HCT116 (cell line): Measurements from ENCODE around the gene DIPK1A.

ENCODE experiments used
- EZH2 ChIP-seq: fragments of 200-600 bp; sonication (generic); IDR thresholded peaks from 2 replicates; pipeline ENCODE4 v1.6.1; 2017; ENCODE audit warnings: antibody characterized with exemption, mixed run types
- TF ChIP-seq, protein P1 (sequence below): IDR thresholded peaks from 2 replicates; pipeline ENCODE4 v1.6.1; 2012
- TF ChIP-seq, protein P2 (sequence below), 3 experiments: fragments of 200-600 bp in 1 of 3; sonication (generic) in 1 of 3; IDR thresholded peaks in 2 of 3; conservative IDR thresholded peaks in 1 of 3; 2 replicates each; pipeline ENCODE4 v1.5.1; 2012 to 2017; ENCODE audit warnings: low read depth in 2 of 3, low read length in 2 of 3, antibody characterized with exemption in 1 of 3, borderline replicate concordance in 1 of 3, control low read depth in 1 of 3, mild to moderate bottlenecking in 1 of 3, mixed read lengths in 1 of 3, mixed run types in 1 of 3, moderate library complexity in 1 of 3; ENCODE audit not compliant: insufficient read depth in 1 of 3

DNA sequence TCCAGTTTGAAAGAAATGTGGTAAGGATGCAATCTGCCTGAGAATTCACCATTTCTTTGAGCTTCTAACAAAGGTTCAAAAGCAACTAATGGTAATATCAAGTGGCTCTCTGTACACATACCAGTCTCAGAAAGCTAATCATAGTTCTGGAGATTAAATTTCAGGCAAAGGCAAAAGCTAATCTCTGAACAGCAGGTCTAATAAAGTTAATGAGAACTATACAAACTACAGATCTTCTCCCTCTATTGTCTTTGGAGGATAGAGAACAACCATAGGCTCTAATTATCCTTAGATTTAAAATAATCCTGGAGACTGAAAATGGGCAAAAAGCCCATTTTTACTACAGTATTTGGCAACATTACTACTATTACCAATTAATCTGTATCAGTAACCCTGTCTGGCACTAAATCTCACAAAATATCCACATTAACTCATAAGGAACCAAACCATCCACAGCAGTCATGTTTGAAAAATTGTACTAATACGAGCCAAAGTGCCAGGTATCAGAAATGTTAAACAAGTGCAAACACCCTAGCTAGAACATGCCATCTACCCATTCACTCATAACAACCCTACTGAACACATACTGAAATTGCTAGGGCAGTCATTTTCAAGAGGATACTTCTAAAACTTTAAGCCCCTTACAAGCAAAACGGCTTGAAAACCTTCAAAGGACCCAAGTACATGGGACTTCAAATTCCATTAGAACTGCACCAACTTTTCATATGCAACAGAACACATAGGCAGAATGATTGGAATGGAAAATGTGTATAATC lies 4.8 kb downstream of the DIPK1A start:
- TF ChIP-seq, protein P1, sequence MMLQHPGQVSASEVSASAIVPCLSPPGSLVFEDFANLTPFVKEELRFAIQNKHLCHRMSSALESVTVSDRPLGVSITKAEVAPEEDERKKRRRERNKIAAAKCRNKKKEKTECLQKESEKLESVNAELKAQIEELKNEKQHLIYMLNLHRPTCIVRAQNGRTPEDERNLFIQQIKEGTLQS: no peak
- TF ChIP-seq, protein P2, sequence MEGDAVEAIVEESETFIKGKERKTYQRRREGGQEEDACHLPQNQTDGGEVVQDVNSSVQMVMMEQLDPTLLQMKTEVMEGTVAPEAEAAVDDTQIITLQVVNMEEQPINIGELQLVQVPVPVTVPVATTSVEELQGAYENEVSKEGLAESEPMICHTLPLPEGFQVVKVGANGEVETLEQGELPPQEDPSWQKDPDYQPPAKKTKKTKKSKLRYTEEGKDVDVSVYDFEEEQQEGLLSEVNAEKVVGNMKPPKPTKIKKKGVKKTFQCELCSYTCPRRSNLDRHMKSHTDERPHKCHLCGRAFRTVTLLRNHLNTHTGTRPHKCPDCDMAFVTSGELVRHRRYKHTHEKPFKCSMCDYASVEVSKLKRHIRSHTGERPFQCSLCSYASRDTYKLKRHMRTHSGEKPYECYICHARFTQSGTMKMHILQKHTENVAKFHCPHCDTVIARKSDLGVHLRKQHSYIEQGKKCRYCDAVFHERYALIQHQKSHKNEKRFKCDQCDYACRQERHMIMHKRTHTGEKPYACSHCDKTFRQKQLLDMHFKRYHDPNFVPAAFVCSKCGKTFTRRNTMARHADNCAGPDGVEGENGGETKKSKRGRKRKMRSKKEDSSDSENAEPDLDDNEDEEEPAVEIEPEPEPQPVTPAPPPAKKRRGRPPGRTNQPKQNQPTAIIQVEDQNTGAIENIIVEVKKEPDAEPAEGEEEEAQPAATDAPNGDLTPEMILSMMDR (IDR thresholded peaks at IDR 0.05 in 2 of 3, conservative IDR thresholded peaks at IDR 0.05 in 1 of 3; ENCODE audit: borderline replicate concordance in 1 of 3, insufficient read depth in 1 of 3, low read depth in 2 of 3, low read length in 2 of 3): no peak
- TF ChIP-seq EZH2: no peak
